ENCODE results near the gene PLD4.
"Not testable (repeated sequence)": the region's sequence is repeated elsewhere in the genome, so short reads cannot be mapped to it uniquely, and the experiment has no call there.

PLD4 gene

GRCh38 chr14:104881369-104881979 is 43.2 kb upstream of the PLD4 start:
- no peak for DNase-seq (ENCODE audit: low read depth, low spot score)
- no peak overlapping the region for H3K4me3 ChIP-seq (ENCODE audit: low read depth, low read length)
- TF ChIP-seq CTCF (IDR thresholded peaks at IDR 0.05; ENCODE audit: insufficient read depth, low read length, missing control alignments), result no peak
- POLR2A ChIA-PET, result no interaction called here
- CTCF ChIA-PET, result interaction anchor here (1.0 to 1.2 kb wide), 2 partner anchors 10 to 15 kb away, joined by 3 read pairs; no protein-coding TSS in a partner anchor

GRCh38 chr14:104882325-104882973 is 42.2 kb upstream of the PLD4 start:
- DNase-seq (ENCODE audit: low read depth, low spot score), result no peak
- ChIA-PET CTCF (no interaction called here), POLR2A (no interaction called here)
- H3K4me3 ChIP-seq (ENCODE audit: low read depth, low read length), result no peak overlapping the region
- no peak for TF ChIP-seq CTCF (IDR thresholded peaks at IDR 0.05; ENCODE audit: insufficient read depth, low read length, missing control alignments)

GRCh38 chr14:104882991-104883660 is 41.6 kb upstream of the PLD4 start:
- DNase-seq (ENCODE audit: low read depth, low spot score), result no peak
- no peak for TF ChIP-seq CTCF (IDR thresholded peaks at IDR 0.05; ENCODE audit: insufficient read depth, low read length, missing control alignments)
- POLR2A ChIA-PET, result no interaction called here
- CTCF ChIA-PET, result interaction anchor here (1.5 kb wide), 1 partner anchor 56 kb away, joined by 3 read pairs; no protein-coding TSS in a partner anchor
- H3K4me3 ChIP-seq (ENCODE audit: low read depth, low read length), result no peak overlapping the region

GRCh38 chr14:104883681-104884361 is 40.9 kb upstream of the PLD4 start:
- DNase-seq (ENCODE audit: low read depth, low spot score), result no peak
- no peak for TF ChIP-seq CTCF (IDR thresholded peaks at IDR 0.05; ENCODE audit: insufficient read depth, low read length, missing control alignments)
- no peak overlapping the region for H3K4me3 ChIP-seq (ENCODE audit: low read depth, low read length)
- ChIA-PET CTCF (interaction anchor here (1.5 kb wide), 1 partner anchor 57 kb away, joined by 3 read pairs; no protein-coding TSS in a partner anchor), POLR2A (no interaction called here)

GRCh38 chr14:104884381-104884780 is 40.3 kb upstream of the PLD4 start:
- POLR2A ChIA-PET; DNase-seq (ENCODE audit: low read depth, low spot score); H3K4me3 ChIP-seq (ENCODE audit: low read depth, low read length): not testable (repeated sequence)
- CTCF ChIA-PET, result interaction anchor here (1.5 kb wide), 1 partner anchor 57 kb away, joined by 3 read pairs; no protein-coding TSS in a partner anchor

GRCh38 chr14:104885031-104885972 is 39.4 kb upstream of the PLD4 start:
- H3K4me3 ChIP-seq (ENCODE audit: low read depth, low read length), result no peak overlapping the region
- no peak for DNase-seq (ENCODE audit: low read depth, low spot score)
- ChIA-PET CTCF (interaction anchor here (2.4 kb wide), 1 partner anchor 11 kb away, joined by 6 read pairs; no protein-coding TSS in a partner anchor), POLR2A (no interaction called here)
- TF ChIP-seq CTCF (IDR thresholded peaks at IDR 0.05; ENCODE audit: insufficient read depth, low read length, missing control alignments), result no peak
